Stimulated activated CD8-positive, alpha-beta memory T cell treated with anti-CD3 and anti-CD28 coated beads, Interleukin-4, amount 100 ng/mL, for 1 hour (primary cell): ENCODE results near the gene LILRA6.
"Not testable (repeated sequence)": the region's sequence is repeated elsewhere in the genome, so short reads cannot be mapped to it uniquely, and the experiment has no call there.

Source experiments
- DNase-seq, 2 donors: peaks; one replicate each; pipeline ENCODE4 v3.0.0-alpha.2; 2020; ENCODE audit warnings: low read depth in 2 of 2, low spot score in 1 of 2

The LILRA6 gene

DNA sequence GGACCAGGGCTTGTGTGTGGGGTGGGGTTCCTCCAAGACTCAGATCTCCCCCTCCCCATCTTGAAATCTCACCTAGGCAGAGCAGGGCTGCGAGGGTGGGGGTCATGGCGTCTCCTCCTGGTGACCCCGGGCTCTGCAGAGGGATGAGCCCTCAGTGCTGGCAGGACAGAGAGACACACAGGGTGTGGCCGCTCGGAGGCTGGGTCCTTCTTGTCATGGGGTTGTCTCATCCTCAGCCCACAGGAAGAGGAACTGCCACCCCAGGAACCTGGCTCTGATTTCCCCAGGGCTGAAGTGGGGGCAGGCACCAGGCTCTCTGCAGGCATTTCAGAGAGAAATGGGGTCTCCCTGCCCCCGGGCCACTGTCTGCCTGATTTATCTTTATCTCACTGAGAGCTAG, at the start of gene LILRA6:
Gene LILRA6, minus strand, starts transcription at position 145 of the 400 bp plus-strand sequence.
- DNase-seq, result not testable (repeated sequence)

DNA sequence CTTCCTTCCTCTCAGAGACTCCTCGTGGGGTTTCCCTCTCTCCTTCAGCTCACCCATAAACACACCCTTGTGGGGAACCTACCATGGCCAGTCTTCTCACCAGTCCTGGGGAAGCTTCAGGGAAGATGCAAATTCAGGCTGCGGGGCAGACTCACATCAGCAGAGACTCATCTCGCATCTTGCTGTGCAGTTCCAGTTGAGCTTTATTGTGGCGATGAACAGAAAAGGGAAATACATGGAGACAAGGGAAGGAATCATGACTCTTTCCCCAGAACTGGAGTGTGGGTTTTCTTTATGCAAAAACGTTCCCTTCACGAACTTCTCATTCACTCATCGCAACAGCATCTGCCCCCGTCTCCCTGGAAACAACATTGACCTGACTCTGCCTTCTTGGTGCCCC, 46.6 kb upstream of the LILRA6 start:
- not testable (repeated sequence) for DNase-seq

DNA sequence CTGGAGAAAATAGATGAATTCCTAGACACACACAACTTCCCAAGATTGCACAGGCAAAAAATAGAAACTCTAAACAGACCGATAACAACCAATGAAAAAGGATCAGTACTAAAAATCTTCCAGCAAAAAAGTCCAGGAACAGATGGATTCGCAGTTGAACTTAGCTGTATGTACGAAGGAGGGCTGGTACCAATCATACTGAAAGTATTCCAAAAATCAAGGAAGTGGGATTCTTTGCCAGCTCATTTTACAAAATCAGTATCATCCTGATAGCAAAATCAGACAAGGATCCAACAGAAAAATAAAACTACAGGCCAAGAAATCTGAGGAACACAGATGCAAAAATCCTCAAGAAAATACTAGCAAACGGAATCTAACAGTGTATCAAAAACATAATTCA, 44.9 kb upstream of the LILRA6 start:
- DNase-seq, result no peak

DNA sequence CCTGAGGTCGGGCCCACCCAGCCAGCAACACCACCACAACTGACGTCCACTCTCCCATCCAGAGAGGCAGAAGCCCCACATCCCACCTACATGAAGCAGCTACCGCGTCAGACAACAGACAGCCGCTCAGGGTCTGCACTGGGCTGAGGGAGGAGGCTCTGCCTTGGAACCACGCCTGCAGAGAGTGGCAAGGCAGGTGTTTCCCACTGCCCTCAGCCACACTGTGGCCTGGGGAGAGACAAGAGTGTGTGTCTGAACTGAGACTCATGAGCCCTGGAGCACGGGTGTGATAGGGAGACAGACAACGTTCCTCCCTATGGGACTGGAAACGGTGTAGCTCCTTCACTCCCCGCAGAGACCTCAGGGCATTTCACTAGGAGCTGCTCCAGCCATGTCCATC, 43.7 kb upstream of the LILRA6 start:
- not testable (repeated sequence) for DNase-seq

DNA sequence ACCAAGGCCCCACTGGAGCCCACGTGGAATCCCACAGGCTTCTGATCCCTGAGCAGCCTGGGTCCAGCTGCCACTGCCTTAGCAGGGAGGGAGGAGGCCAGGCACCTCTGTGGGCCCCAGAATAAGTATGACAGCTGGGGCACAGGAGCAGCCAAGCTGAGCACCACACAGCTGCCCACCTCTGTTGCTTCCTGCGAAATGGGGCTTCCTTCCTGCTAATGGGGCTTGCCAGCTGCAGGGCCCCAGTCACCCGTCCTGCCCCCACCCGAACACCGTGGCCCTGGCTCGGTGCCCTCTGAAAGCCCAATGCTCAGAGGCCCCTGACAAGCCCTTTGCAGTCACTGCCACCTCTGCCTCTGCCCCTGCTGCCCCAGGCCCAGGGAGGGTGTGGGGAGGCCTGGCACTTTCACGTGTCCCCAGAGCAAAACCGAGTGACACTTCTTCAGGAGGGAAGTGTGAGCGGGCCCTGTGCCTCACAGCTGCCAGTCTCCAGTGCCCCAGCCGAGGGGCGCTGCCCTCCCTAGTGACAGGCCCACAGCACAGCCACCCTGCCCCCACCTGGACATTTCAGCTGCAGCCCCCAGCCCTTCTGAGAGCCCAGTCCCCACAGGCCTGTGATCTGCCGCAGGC, 43.0 kb upstream of the LILRA6 start:
- DNase-seq, result not testable (repeated sequence)

- DNase-seq, result no peak
These were observed 40.3 kb upstream of the LILRA6 start for GRCh38 chr19:54282686-54283470.

GRCh38 chr19:54281729-54282075, 39.1 kb upstream of the LILRA6 start:
- not testable (repeated sequence) for DNase-seq

GRCh38 chr19:54281007-54281728, 38.6 kb upstream of the LILRA6 start, which contains the start of gene LILRB2:
Gene LILRB2 (minus strand): TSS chr19:54281110. CDS start chr19:54280496, 614 bp downstream.
- no peak for DNase-seq

- DNase-seq, result not testable (repeated sequence)
These were observed 37.9 kb upstream of the LILRA6 start for GRCh38 chr19:54280441-54280840.

- not testable (repeated sequence) for DNase-seq
These were observed 37.4 kb upstream of the LILRA6 start for GRCh38 chr19:54280025-54280424.

DNA sequence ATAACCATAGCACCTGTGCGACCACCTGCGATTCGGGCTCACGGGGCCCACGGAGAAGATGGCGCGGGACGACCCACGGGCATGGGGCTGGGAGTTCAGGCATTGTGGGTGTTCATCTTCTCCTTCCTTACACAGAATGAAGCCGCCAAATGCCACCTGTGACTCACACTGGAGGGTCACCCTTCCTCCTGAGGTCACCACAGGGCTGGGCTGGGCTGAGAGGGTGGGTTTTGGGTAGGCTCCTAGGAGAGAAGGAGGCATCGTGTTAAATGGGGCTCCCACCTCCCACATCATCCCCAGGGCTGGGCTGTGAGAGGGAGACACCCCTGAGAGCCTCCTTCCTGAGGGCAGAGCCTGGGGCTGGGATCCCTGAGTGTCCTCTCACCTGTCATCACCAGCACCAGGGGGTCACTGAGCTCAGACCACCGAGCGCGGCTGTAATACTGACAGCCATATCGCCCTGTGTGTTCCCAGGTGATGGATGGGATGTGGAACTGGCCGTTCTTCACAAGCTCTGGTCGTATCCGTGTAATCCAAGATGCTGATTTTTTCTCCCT, 36.9 kb upstream of the LILRA6 start:
- no peak for DNase-seq

- DNase-seq, result not testable (repeated sequence)
These were observed 36.1 kb upstream of the LILRA6 start for GRCh38 chr19:54278571-54279195.

GRCh38 chr19:54278056-54278455, 35.5 kb upstream of the LILRA6 start:
- not testable (repeated sequence) for DNase-seq

DNA sequence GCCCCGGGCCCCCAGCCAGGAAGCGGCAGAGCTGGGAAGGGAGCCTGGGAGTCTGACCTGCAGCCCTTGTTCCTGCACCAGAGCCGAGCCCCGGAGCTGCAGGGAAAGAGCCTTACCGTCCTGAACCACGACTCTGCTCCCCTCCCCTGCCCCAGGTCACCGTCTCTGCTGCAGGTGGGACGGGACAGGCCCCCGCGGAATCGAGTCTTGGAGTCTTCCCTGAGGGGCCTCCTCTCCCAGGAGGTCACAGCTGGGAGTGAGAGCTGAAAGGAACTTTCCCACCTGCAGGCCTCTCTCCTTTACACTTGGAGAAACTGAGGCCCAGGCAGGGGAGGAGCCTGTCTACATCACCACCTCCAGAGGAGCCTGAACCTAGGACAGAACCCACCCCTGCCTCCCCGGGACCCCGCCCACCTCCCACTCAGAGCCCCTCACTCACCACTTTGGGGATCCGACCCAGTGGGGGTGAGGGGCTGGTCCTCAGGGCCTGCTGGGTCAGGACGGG, 34.6 kb upstream of the LILRA6 start:
- DNase-seq, result not testable (repeated sequence)

DNA sequence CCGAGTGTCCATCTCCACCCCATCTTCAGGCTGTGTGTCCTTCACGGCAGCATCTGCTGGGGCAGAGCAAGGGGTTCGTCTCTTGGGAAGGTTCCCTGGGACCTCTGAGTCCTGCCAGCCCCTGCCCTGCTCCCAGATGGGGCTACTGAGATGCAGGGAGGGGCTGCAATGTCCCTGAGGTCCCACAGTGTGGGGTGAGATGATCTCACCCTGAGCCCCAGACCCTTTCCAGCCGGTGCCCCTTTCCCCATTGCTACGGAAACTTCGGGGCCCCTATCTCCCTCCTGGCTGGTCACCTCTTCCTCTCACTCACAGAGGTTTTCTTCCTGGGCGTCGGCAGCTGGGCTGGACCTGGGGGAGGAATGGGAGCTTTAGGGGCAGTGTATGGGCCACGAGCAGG, 33.4 kb upstream of the LILRA6 start:
- DNase-seq, result no peak

DNA sequence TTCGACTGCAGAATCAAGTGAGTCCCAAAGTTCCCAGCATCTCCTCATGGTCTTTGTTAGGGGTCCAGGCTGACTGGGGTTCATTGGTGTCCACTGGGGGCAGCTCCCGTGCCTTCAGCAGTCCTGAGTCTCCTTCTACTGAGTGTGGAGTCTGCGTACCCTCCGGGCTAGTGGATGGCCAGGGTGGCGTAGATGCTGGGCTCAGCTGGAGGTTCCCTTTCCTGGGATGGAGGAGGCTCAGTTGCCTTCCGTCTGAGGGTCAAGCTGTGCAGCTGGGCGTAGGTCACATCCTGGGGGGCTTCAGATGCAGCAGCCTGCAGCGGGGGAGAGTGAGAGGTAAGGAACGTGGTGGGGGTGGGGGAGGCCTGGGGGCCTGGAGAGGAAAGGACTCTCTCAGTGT, 31.9 kb upstream of the LILRA6 start:
- DNase-seq, result not testable (repeated sequence)

- no peak for DNase-seq
These were observed 31.2 kb upstream of the LILRA6 start for GRCh38 chr19:54273821-54274220.

GRCh38 chr19:54272181-54272580, 29.6 kb upstream of the LILRA6 start:
- not testable (repeated sequence) for DNase-seq

DNA sequence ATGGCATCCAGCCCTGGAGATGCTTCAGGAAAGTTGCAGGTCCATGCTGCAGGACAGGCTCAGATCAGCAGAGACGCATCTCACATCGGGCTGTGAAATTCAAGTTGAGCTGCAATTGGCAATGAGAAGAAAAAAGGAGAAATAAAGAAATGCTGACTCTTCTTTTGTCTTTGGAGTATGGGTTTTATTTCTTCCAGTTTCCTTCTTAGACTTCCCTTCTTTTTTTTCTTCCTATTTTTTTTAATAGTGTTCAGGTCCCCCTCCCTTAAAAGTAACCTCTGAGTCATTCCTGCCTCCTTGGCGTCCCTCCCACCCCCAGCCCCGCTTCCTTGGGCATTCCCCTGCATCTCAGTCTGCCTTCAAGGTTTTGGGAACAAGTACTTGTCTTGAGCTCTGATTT, 29.0 kb upstream of the LILRA6 start:
- DNase-seq, result not testable (repeated sequence)

DNA sequence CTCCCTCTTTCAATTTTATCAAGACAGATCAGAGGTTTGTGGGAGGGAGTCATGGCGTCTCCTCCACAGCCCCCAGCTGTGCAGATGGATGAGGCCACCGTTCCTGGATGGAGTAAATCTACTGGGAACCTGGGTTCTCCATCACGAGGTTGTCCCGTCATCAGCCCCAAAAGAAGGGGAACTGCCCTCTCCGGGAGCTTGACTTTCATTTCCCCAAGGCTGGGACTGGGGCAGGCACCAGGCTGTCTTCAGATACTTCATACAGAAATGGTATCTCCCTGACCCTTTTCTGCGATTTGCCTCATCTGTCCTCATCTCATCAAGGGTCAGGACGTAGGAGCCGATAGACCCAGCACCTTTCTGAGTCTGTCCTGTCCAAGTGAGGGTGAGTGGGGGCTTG, 28.5 kb upstream of the LILRA6 start:
- DNase-seq, result no peak

- DNase-seq, result no peak
These were observed 26.3 kb upstream of the LILRA6 start for GRCh38 chr19:54268936-54269335.
